Limb (tissue), 2 donors: ENCODE measurements around the gene GLI2.
A peak's percentile ranks its signal among the peaks of the same experiment; 100 is the strongest.

Experiments used
- DNase-seq, 2 donors: peaks; one replicate each; pipeline ENCODE4 v3.0.0-alpha.2; 2016; ENCODE audit errors: extremely low spot score in 2 of 2

The GLI2 gene

DNA sequence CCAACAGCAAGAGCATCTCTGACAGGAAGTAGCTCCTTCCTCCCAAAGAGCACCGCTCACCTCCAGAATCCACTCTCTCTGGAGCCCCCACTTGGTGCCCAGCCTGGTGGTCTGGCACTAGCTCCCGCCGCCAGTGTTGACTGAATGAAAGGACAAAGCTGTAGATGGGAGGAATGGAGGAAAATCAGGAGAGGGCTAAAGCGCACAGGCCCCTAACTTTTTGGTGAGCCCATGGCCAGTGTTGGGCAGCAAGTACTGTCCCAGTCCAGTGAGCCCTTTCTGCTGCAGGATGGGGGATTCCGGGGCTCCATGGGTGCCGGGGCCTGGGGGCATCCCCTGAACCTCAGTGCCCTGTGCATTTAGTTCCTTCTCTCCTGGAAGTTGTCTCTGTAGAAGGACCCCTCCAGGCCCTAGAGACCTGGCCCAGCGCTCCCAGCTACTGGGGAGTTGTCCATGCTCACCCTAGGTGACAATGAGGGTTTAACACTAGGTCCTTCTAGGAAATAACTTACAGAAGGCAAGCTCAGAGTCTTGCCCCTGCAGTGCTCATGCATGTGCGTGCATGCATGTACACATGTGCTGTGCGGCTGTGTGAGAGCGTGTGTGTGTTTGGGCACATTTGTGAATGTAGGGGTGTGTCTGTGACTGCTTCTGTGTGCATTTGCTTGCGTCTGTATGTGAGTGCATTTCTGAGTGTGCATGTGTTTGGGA is 33.6 kb downstream of the GLI2 start:
- DNase-seq, result peak in 1 of 2 donors; percentile 19

DNA sequence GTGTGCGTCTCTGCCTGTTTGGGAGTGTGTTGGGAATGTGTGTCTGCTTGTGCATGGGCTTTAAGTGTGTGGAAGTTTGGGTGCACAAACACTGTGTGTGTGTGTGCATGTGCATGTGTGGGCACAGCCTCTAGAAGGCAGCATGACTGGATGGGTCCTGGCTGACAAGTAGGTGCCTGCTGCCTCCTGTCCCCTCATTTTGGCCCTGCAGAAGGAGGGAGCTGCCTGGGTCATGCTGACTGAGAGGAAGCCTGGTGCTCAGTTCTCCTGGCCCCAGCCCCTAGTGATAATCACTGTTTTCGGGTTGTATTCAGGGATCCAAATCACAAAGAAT is 34.1 kb downstream of the GLI2 start:
- DNase-seq, result peak in 1 of 2 donors; percentile 19

DNA sequence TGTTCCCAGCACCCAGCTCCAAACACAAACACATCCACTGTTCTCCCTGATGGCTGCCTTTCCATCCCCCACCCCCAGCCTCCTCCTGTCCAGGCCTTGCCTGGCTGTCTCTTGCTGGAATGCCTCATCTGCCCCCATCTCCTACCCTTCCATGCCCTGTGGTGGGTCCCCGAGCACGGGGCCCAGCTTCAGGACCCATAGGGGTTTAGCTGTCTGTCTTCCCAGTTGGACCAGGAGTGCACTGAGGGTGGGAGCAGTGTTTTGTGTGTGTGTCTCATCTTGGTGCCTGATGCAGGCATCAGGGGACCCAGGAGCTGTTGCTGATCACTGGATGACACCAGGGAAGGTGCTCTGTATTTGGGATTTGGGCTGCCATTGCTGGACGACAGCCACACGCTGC is 34.5 kb downstream of the GLI2 start:
- DNase-seq, result peak in 1 of 2 donors; percentile 21

DNA sequence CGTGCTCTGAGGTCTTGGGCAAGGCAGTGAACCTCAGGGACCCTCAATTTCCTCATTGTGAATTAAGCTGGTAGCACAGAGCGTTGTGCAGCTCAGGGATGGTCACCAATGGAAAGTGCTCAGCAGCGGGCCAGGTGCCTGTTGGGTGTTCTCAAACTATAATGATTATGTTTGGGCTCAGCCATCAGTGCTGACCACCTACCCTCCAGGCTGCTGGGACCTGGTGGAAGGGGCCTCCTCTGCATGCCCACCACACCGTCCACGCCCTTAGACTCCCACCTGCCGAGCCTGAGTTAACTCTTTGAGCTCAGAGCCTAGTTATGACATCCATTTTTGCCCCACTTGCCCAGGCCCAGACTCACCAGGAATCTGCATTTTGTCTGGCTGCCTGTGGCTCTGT is 35.0 kb downstream of the GLI2 start:
- DNase-seq, result peak in 1 of 2 donors; percentile 9

DNA sequence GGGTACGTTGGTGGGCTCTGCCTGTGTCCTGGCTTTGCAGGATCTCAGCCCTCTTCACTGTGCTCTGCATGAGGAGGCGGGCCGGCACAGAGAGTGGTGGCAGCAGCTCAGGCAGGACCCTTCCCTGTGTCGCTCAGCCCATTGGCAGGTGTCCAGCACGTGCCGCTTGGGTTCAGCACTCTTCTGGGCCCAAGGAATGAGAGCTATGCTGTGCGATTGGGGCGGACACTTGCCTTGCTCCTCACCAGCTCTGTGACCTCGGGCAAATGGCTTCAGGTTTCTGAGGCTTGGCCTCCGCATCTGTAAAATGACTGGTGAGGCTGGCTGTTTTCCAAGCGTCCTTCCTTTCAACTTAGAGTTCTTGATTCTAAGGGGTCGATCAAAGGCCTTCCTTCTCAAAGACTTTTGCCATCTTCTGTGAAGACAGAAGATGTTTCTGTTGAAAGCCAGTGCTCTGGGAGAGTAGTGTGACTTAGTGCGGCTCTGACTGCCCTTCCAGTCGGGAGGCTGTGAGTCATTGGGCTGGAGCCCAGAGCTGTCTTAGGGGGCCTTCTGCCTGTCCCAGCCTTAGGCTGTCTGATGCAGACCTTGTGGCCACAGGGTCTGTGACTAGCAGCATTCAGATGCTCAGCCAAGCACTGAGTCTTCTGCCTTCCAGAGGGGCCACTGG is 35.6 kb downstream of the GLI2 start:
- peak in 1 of 2 donors; percentile 46 for DNase-seq

DNA sequence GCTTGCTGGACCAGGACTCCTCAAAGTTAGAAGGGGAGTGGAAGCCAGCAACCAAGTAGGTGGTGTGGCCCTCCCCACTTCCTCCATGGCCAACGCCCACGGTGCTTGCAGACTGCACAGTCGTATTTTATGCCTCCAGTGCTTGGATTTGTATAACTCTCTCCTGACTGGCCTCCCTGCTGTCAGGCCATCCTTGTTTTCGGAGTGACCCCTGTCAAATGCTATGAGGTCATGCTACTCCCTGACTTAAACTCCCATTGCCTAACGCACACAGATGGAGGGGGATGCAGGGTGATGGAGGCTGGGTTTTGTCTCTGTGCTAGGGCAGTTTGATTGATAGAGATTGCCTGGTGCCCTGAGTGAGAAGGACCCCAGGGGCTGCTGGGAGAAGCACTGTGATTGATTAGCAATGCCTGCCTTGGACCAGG is 36.1 kb downstream of the GLI2 start:
- no peak for DNase-seq

DNA sequence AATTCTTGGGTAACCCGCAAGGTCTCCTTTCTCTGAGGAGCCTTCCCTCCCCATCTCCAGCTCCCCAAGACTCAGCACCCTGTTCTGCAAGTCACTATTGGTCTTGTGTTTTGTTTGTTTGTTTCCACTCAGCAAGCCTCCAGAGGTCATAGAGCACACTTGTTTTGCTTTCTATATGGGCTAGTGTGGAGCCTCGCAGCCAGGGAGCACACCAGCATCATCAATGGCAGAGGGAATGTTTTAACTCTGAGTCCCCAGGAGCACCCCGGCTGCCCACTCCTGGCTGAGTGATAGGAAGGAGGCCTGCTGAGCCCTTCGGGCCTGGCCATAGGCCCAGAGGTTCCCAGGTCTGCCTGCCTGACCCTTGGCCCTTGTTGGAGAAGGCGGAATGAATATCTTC is 36.6 kb downstream of the GLI2 start:
- DNase-seq, result no peak

GRCh38 chr2:120773186-120773800 is 37.6 kb downstream of the GLI2 start:
- DNase-seq, result no peak

GRCh38 chr2:120774557-120775160 is 39.0 kb downstream of the GLI2 start:
- no peak for DNase-seq

DNA sequence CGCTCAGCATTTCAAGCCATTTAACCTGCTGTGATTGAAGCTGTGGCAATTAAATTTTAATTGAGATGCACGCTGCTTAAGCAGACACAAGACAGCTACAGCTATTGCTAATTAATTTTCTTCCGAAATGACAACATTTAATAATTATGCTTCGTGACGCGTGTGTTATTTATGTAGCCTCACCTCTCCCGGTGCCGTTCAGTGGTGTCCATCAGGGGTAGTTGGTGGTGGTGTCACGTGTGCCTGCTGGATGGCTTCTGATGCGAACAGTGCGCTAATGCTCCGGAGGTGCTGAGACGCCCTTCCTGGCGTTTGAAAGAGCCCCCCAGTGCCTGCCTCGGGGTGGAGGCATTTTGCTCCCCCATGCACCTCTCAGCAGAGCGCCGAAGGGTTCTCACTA is 39.5 kb downstream of the GLI2 start:
- DNase-seq, result no peak

- DNase-seq, result no peak
Measured at GRCh38 chr2:120775801-120776589, 40.3 kb downstream of the GLI2 start.

- no peak for DNase-seq
Measured at GRCh38 chr2:120776649-120777048, 41.0 kb downstream of the GLI2 start.

- no peak for DNase-seq
Measured at GRCh38 chr2:120777170-120777751, 41.6 kb downstream of the GLI2 start.

- DNase-seq, result no peak
Measured at GRCh38 chr2:120777787-120778186, 42.1 kb downstream of the GLI2 start.

- no peak for DNase-seq
Measured at GRCh38 chr2:120778244-120778643, 42.6 kb downstream of the GLI2 start.

GRCh38 chr2:120779781-120780283 is 44.2 kb downstream of the GLI2 start:
- DNase-seq, result no peak

DNA sequence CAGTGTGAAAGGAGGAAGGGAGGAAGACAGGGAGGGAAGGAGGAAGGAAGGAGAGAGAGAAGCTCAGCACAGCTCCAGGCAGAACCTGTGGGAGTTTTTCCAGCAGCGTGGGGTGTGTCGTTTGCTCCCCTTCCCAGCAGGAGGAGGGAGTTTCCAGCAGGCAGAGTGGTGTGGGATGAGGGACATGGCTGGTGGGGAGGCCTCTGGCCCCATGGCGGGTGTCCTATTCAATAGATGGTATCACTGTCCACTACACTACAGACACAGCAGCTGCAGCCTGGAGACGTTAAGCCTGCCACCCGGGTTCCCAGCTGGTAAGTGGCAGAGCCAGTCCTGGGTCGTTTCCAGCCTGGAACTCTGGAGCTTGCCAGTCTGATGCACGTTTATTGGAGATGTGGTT is 44.7 kb downstream of the GLI2 start:
- no peak for DNase-seq

- DNase-seq, result peak in 1 of 2 donors; percentile 43
Measured at GRCh38 chr2:120783371-120783791, 47.7 kb downstream of the GLI2 start.

- DNase-seq, result no peak
Measured at GRCh38 chr2:120783969-120784372, 48.3 kb downstream of the GLI2 start.
